ENCODE data around the gene RRP15. TPM values are rescaled to one million over a fixed set of nuclear protein-coding genes. Genes with fewer than 3 reads are reported as not detected.

The RRP15 gene
- total RNA-seq, 1 experiment from 2014 or later = 25.5 TPM

- H3K27ac ChIP-seq (ENCODE audit: low read depth, low read length) = no peak overlapping the region
- peaks cover 8% of the 10 kb centered on the region; the same call in 1 of the 2 replicates for H4K20me1 ChIP-seq (ENCODE audit: insufficient read depth)
- ATAC-seq (no peak), DNase-seq (ENCODE audit: low read depth, low spot score) (no peak)
- no peaks in the 10 kb centered on the region; a peak in 2 of 4 replicates for H3K36me3 ChIP-seq (ENCODE audit: control insufficient read depth in 1 of 2, insufficient read depth in 2 of 2, low read length in 2 of 2)
- no peaks in the 10 kb centered on the region for H3K4me1 ChIP-seq (ENCODE audit: control insufficient read depth in 1 of 2, insufficient read depth in 2 of 2, low read length in 2 of 2)
- no peak overlapping the region for H3K4me3 ChIP-seq (replicated peaks in 1 of 2; ENCODE audit: low read depth in 1 of 2, low read length in 2 of 2)
- CTCF ChIA-PET = no interaction called here
- POLR2A ChIA-PET = no interaction called here
- BruUV-seq (replicated peaks) = no TSS peak
- RAD21 ChIA-PET (ENCODE audit: low non-redundant PET in 1 of 2, low total read pairs in 2 of 2, uncharacterized antibody in 2 of 2, unreplicated experiment in 2 of 2) = no interaction called here
- TF ChIP-seq TCF7L2 (IDR thresholded peaks at IDR 0.05; ENCODE audit: borderline replicate concordance, extremely low read depth, insufficient read depth, insufficient read length) (no peak), RAD21 (IDR thresholded peaks at IDR 0.05; ENCODE audit: low read depth) (no peak), ELF1 (IDR thresholded peaks at IDR 0.05; ENCODE audit: borderline replicate concordance, low read depth) (no peak), JUND (IDR thresholded peaks at IDR 0.05) (no peak), EZH2 (IDR thresholded peaks at IDR 0.05) (no peak), EGR1 (IDR thresholded peaks at IDR 0.05; ENCODE audit: low read depth) (no peak), ZNF274 (IDR thresholded peaks at IDR 0.05; ENCODE audit: low read depth, low read length) (no peak), EZH2phosphoT487 (IDR thresholded peaks at IDR 0.05; ENCODE audit: borderline replicate concordance) (no peak), SP1 (IDR thresholded peaks at IDR 0.05; ENCODE audit: low read depth) (no peak), POLR2AphosphoS5 (IDR thresholded peaks at IDR 0.05; ENCODE audit: low read depth, low read length) (no peak), CBX3 (IDR thresholded peaks at IDR 0.05; ENCODE audit: low read depth) (no peak), ZBTB33 (IDR thresholded peaks at IDR 0.05; ENCODE audit: extremely low read depth, insufficient replicate concordance, low read length) (no peak), MAX (IDR thresholded peaks at IDR 0.05) (no peak)
- peaks cover 98% of the 10 kb centered on the region for H3K79me2 ChIP-seq (ENCODE audit: insufficient read depth, low read length)
- no peaks in the 10 kb centered on the region for H3K27me3 ChIP-seq (ENCODE audit: insufficient read depth, low read length)
- H2AFZ ChIP-seq (ENCODE audit: low read depth, low read length, poor library complexity, severe bottlenecking) = no peak overlapping the region
- no peaks in the 10 kb centered on the region for H3K9me3 ChIP-seq (ENCODE audit: control insufficient read depth in 1 of 2, insufficient read depth in 1 of 2, low read depth in 1 of 2, low read length in 2 of 2)
- H3K9me2 ChIP-seq (ENCODE audit: insufficient read depth) = no peaks in the 10 kb centered on the region
- H3K4me2 ChIP-seq (ENCODE audit: low read length) = no peak overlapping the region
- H3K9ac ChIP-seq (ENCODE audit: low read length) = no peak overlapping the region
- intact Hi-C loops (cut with micrococcal nuclease) = no loop called here
Measured at GRCh38 chr1:218297867-218298266, 12.8 kb downstream of the RRP15 start.
